DOHH2 (cell line): ENCODE measurements around the gene SLCO2A1.

ENCODE experiments used
- H3F3A ChIP-seq: fragments of 200-600 bp; sonication (generic), shearing (Covaris generic); 2 replicates; pipeline ENCODE4 v1.6.0; 2016; ENCODE audit warnings: antibody characterized with exemption, mild to moderate bottlenecking; ENCODE audit not compliant: control insufficient read depth, insufficient read depth
- H3K27ac ChIP-seq: fragments of 200-600 bp; sonication (generic); 2 replicates; pipeline ENCODE4 v1.5.1; 2014; ENCODE audit warnings: low read depth, mild to moderate bottlenecking, low read length, moderate library complexity
- H3K27me3 ChIP-seq: fragments of 200-600 bp; sonication (generic); 2 replicates; pipeline ENCODE4 v1.6.1; 2014; ENCODE audit warnings: mild to moderate bottlenecking, low read length, mixed read lengths; ENCODE audit not compliant: control insufficient read depth
- H3K36me3 ChIP-seq: fragments of 200-600 bp; sonication (generic); 2 replicates; pipeline ENCODE4 v1.6.1; 2014; ENCODE audit warnings: mild to moderate bottlenecking, low read length, moderate library complexity, mixed read lengths; ENCODE audit not compliant: control insufficient read depth
- H3K4me1 ChIP-seq: fragments of 200-600 bp; sonication (generic); 2 replicates; pipeline ENCODE4 v1.6.1; 2014; ENCODE audit warnings: mild to moderate bottlenecking, low read length, mixed read lengths; ENCODE audit not compliant: control insufficient read depth
- H3K4me2 ChIP-seq: fragments of 200-600 bp; sonication (generic); 2 replicates; pipeline ENCODE4 v1.6.0; 2014; ENCODE audit warnings: mild to moderate bottlenecking, low read length, moderate library complexity
- H3K4me3 ChIP-seq: fragments of 200-600 bp; sonication (generic); 2 replicates; pipeline ENCODE4 v1.5.1; 2014; ENCODE audit warnings: mild to moderate bottlenecking, low read length, mixed read lengths
- H3K79me2 ChIP-seq: fragments of 200-600 bp; sonication (generic); 2 replicates; pipeline ENCODE4 v1.6.1; 2014; ENCODE audit warnings: mild to moderate bottlenecking, low read length, mixed read lengths; ENCODE audit not compliant: control insufficient read depth
- H3K9me2 ChIP-seq: fragments of 200-600 bp; sonication (generic); replicated peaks from 2 replicates; pipeline ENCODE4 v1.6.1; 2014; ENCODE audit warnings: mild to moderate bottlenecking, low read length, mixed read lengths; ENCODE audit not compliant: control insufficient read depth
- H3K9me3 ChIP-seq: fragments of 200-600 bp; sonication (generic); 2 replicates; pipeline ENCODE4 v1.6.1; 2014; ENCODE audit warnings: antibody characterized with exemption, low read length, mixed read lengths; ENCODE audit not compliant: control insufficient read depth, insufficient read depth
- H4K20me1 ChIP-seq: fragments of 200-600 bp; sonication (generic); 2 replicates; pipeline ENCODE4 v1.6.0; 2014; ENCODE audit warnings: low read depth, mild to moderate bottlenecking, antibody characterized with exemption, low read length, moderate library complexity; ENCODE audit not compliant: control insufficient read depth, insufficient read depth
- CTCF ChIP-seq: fragments of 200-600 bp; sonication (generic); IDR thresholded peaks from one replicate; pipeline ENCODE4 v1.5.1; 2014; ENCODE audit warnings: antibody characterized with exemption, mild to moderate bottlenecking, low read depth, low read length; ENCODE audit not compliant: poor library complexity, severe bottlenecking
- EZH2phosphoT487 ChIP-seq: fragments of 200-600 bp; sonication (generic); IDR thresholded peaks from 2 replicates; pipeline ENCODE4 v1.6.1; 2017; ENCODE audit warnings: borderline replicate concordance, mild to moderate bottlenecking, antibody characterized with exemption, low read length, moderate library complexity, mixed read lengths

The SLCO2A1 gene

GRCh38 chr3:133896002-133896761 is 133.5 kb downstream of the SLCO2A1 start:
- H3K27me3 ChIP-seq = peaks cover 10% of the 10 kb centered on the region
- no peaks in the 10 kb centered on the region for H3F3A ChIP-seq
- H3K4me3 ChIP-seq = no peak overlapping the region
- no peaks in the 10 kb centered on the region for H4K20me1 ChIP-seq
- no peak overlapping the region for H3K4me2 ChIP-seq
- H3K36me3 ChIP-seq = no peaks in the 10 kb centered on the region
- no peak for TF ChIP-seq CTCF
- H3K27ac ChIP-seq = no peak overlapping the region
- H3K79me2 ChIP-seq = no peaks in the 10 kb centered on the region
- H3K4me1 ChIP-seq = no peaks in the 10 kb centered on the region
- no peaks in the 10 kb centered on the region for H3K9me3 ChIP-seq
- no peaks in the 10 kb centered on the region for H3K9me2 ChIP-seq

GRCh38 chr3:133895208-133896001 is 134.3 kb downstream of the SLCO2A1 start, which contains the start of gene RAB6B:
TSS of gene RAB6B (minus strand) at chr3:133895882. CDS start at chr3:133895466, 416 bp downstream.
- H3K27ac ChIP-seq = no peak within 1 kb of the TSS

DNA sequence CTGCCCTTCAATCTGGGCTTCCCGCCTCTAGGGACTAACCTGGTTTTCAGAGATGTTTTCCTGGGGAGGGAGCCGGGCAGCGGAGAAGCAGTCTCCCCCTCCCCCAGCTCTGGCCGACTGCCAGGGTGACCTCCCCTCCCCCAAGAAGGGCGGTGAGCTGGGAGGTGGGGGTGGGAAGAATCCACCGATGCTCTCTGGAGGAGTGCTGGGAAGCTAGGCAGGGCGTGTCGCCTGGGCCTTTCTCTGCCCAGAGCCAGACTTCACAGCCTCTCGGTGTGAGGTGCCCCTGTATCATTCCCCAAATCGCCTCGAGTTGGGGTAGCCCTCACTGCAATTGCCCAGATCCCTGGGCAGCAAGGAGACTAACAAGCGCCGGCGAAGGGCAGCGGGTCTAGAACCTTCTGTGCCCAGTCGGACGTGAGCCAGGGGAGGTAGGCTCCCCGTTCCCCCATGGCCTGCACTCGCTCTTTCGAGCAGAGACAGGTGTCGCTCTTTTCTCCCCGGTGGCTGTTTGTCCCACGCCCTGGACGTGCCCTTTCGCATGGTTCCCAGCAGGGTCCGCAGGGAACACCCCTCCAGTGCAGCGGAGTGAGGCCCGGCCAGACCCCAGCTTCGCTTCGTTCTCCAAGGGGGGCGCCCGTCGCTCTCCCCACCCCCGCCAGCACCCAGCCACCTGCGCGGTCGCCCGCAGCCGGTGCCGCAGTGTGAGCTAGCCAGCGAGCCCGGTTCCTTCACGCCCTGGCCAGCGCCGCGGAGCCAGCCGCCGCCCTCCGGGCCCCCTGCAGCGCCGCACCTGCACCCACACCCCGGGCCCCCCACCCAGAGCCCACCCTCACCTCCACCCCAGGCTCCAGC is 135.1 kb downstream of the SLCO2A1 start:
- no peaks in the 10 kb centered on the region for H3K36me3 ChIP-seq
- H3F3A ChIP-seq = no peaks in the 10 kb centered on the region
- H3K9me2 ChIP-seq = no peaks in the 10 kb centered on the region
- TF ChIP-seq CTCF = no peak
- TF ChIP-seq EZH2phosphoT487 = no peak
- H3K4me3 ChIP-seq = no peak overlapping the region
- no peak overlapping the region for H3K4me2 ChIP-seq
- H3K27ac ChIP-seq = no peak overlapping the region
- H4K20me1 ChIP-seq = no peaks in the 10 kb centered on the region
- H3K79me2 ChIP-seq = no peaks in the 10 kb centered on the region
- no peaks in the 10 kb centered on the region for H3K9me3 ChIP-seq
- H3K27me3 ChIP-seq = peaks cover 10% of the 10 kb centered on the region
- no peaks in the 10 kb centered on the region for H3K4me1 ChIP-seq

More at GRCh38 chr3:133895208-133896001, 134.3 kb downstream of the SLCO2A1 start, which contains the start of gene RAB6B:
- no peaks in the 10 kb centered on the region for H3F3A ChIP-seq
- no peak within 1 kb of the TSS for H3K4me2 ChIP-seq
- no peak for TF ChIP-seq EZH2phosphoT487
- TF ChIP-seq CTCF = no peak
- H3K4me1 ChIP-seq = no peaks in the 10 kb centered on the region
- H3K9me3 ChIP-seq = no peaks in the 10 kb centered on the region
- no peaks in the 10 kb centered on the region for H3K36me3 ChIP-seq
- H3K9me2 ChIP-seq = no peaks in the 10 kb centered on the region
- no peak within 1 kb of the TSS for H3K4me3 ChIP-seq
- no peaks in the 10 kb centered on the region for H3K79me2 ChIP-seq
- H3K27me3 ChIP-seq = peaks cover 10% of the 10 kb centered on the region
- H4K20me1 ChIP-seq = no peaks in the 10 kb centered on the region
